Measurements from ENCODE around the gene DIDO1.

DNA sequence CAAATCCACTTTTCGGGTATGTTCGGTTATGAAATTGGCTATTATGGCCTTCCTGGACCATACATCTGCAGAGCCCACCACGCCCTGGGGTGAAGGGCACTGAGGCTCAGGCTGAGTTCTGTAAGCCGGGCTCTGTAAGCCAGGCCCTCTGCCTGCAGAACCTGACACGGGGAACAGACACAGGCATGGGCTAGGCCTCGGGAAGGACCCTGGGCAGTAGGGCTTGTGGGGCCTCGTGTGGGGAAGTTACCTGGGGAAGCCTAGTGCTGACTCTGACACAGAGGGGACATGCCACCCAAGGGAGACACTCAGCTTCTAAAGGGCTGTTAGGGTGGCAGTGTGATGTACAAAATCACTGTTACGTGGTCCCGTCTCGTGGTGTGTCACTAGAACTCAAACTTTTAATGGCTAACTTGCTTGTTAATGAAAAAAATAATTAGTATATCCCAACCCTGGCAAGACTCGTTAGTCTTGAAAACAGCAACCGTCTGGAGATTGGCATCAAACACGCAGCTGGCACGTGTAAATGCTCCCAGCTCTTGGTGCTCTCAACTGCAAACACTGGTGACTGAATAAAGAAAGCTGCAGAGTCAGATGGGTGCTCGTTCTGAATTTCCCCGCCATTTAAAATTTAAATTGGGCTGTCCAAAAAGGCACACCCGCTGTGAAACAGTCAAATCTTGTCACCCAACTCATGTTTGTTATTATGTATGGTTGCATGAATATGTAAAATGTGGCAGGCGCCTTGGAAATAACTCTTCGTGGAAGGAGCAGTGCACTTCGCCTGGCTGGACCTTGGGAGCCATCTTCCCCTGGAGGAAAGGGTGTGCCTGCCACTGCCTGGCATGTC is 41.0 kb downstream of the DIDO1 start:
- no peak for TF ChIP-seq POLR2AphosphoS5 (IDR thresholded peaks at IDR 0.05)
- TF ChIP-seq, protein P1, sequence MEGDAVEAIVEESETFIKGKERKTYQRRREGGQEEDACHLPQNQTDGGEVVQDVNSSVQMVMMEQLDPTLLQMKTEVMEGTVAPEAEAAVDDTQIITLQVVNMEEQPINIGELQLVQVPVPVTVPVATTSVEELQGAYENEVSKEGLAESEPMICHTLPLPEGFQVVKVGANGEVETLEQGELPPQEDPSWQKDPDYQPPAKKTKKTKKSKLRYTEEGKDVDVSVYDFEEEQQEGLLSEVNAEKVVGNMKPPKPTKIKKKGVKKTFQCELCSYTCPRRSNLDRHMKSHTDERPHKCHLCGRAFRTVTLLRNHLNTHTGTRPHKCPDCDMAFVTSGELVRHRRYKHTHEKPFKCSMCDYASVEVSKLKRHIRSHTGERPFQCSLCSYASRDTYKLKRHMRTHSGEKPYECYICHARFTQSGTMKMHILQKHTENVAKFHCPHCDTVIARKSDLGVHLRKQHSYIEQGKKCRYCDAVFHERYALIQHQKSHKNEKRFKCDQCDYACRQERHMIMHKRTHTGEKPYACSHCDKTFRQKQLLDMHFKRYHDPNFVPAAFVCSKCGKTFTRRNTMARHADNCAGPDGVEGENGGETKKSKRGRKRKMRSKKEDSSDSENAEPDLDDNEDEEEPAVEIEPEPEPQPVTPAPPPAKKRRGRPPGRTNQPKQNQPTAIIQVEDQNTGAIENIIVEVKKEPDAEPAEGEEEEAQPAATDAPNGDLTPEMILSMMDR (IDR thresholded peaks at IDR 0.05): no peak
